H1 (cell line): ENCODE measurements around the gene CNNM2. TPM values are rescaled to one million over a fixed set of nuclear protein-coding genes. Genes with fewer than 3 reads are reported as not detected.

Source experiments
- BCL11A ChIP-seq, 2 experiments: IDR thresholded peaks; one replicate each; pipeline ENCODE4 v1.6.1; 2011; ENCODE audit warnings: low read depth in 2 of 2, low read length in 2 of 2, mild to moderate bottlenecking in 2 of 2
- CREB1 ChIP-seq: IDR thresholded peaks from 2 replicates; pipeline ENCODE4 v1.6.1; 2012; ENCODE audit warnings: inconsistent platforms
- EGR1 ChIP-seq: IDR thresholded peaks from 2 replicates; pipeline ENCODE4 v1.6.1; 2011; ENCODE audit warnings: low read depth, low read length, borderline replicate concordance
- EZH2 ChIP-seq: fragments of 200-600 bp; sonication (generic); IDR thresholded peaks from 2 replicates; pipeline ENCODE4 v1.7.1; 2012; ENCODE audit warnings: low read depth, mild to moderate bottlenecking, moderate library complexity, low read length, inconsistent platforms; ENCODE audit not compliant: severe bottlenecking
- HDAC2 ChIP-seq, 2 experiments: fragments of 300-600 bp in 1 of 2; sonication (generic) in 1 of 2; IDR thresholded peaks; 2 replicates each; pipeline ENCODE4 v1.6.1; 2011 to 2012; ENCODE audit warnings: low read depth in 2 of 2, low read length in 2 of 2, mild to moderate bottlenecking in 2 of 2, moderate library complexity in 2 of 2, borderline replicate concordance in 1 of 2, inconsistent platforms in 1 of 2
- MAFK ChIP-seq: IDR thresholded peaks from 2 replicates; pipeline ENCODE4 v1.6.1; 2012; ENCODE audit warnings: low read depth, mild to moderate bottlenecking, improper control_type of control experiment, low read length
- RXRA ChIP-seq: IDR thresholded peaks from 2 replicates; pipeline ENCODE4 v1.6.1; 2011; ENCODE audit warnings: low read depth, mild to moderate bottlenecking, low read length, moderate library complexity; ENCODE audit not compliant: insufficient read depth
- SRF ChIP-seq: IDR thresholded peaks from 2 replicates; pipeline ENCODE4 v1.6.1; 2011; ENCODE audit warnings: mild to moderate bottlenecking, low read depth, low read length, moderate library complexity
- SUZ12 ChIP-seq: fragments of 200-600 bp; sonication (generic); IDR thresholded peaks from 2 replicates; pipeline ENCODE4 v1.6.1; 2012; ENCODE audit warnings: mild to moderate bottlenecking, inconsistent platforms, low read length, moderate library complexity, mixed read lengths
- polyA plus RNA-seq, 7 experiments: library from polyadenylated mRNA; depleted of rRNA in 3 of 7; stranded (reverse) in 5 of 7; unstranded in 2 of 7; fragments of >200 nt in 5 of 7; fragments of 200-250 nt in 2 of 7; gene quantifications; 1 replicate in 5 of 7; 2 replicates in 1 of 7; 4 replicates in 1 of 7; pipeline versions ENCODE4 v1.2.1 to v1.2.3, GENCODE V29; 2011 to 2013; ENCODE audit warnings: missing spikeins in 2 of 7, mixed read lengths in 2 of 7
- total RNA-seq: library from RNA; stranded (reverse); fragmentation: NEBNext Ultra II Directional; extraction: Animal tissue kit (Norgen Biotek cat#: 25700); gene quantifications from 2 replicates; pipeline ENCODE4 v1.2.1, GENCODE V29; 2021
- TF ChIP-seq, protein P1 (sequence below): fragments of 300-600 bp; sonication (generic); IDR thresholded peaks from 2 replicates; pipeline ENCODE4 v1.7.1; 2012; ENCODE audit warnings: low read length, moderate library complexity, mild to moderate bottlenecking, inconsistent platforms; ENCODE audit not compliant: insufficient replicate concordance

CNNM2 gene
- total and polyA plus RNA-seq, 2 of the 8 experiments (the other 6 are each of a cell fraction or from before 2014, with no cell fraction given), result 7.3 to 23.6 TPM

DNA sequence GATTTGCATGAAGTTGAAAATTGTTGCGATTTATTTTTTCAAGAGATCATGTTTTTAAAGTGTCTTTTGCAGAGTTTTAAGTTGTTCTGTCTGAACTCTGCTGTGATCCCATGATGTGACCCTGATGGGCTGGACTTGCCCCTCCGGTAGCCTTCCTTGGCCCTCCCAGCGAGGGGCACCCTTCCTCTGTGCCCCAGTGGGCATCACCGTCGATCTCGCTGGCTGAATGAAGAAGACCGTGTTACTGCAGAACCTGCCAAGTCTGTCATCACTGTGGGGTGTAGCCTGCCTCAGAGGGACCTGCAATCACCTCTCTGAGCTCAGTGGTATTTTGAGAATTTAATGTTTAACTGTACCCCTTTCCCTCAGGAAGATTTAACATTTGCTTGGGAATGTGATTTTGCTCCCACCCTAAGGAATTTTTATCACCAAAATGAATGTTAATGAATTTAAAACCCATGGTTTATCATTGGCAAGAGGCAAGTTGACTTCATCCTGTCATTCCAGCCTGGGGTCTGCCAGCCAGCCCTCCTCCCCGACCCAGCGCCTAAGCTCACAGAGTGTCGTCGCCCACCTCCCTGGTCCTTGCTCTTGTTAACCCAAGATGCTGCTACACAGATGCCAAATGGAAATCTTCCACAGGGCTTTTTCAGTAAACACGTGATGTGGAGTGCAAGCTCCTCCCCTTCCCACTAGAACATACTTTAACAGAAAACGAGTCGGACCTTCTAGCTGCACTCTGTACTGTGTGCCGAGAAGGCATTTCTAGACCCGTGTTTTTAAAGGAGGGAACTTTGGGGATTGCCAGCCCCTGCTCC is 159.6 kb downstream of the CNNM2 start (continued):
- TF ChIP-seq, protein P1, sequence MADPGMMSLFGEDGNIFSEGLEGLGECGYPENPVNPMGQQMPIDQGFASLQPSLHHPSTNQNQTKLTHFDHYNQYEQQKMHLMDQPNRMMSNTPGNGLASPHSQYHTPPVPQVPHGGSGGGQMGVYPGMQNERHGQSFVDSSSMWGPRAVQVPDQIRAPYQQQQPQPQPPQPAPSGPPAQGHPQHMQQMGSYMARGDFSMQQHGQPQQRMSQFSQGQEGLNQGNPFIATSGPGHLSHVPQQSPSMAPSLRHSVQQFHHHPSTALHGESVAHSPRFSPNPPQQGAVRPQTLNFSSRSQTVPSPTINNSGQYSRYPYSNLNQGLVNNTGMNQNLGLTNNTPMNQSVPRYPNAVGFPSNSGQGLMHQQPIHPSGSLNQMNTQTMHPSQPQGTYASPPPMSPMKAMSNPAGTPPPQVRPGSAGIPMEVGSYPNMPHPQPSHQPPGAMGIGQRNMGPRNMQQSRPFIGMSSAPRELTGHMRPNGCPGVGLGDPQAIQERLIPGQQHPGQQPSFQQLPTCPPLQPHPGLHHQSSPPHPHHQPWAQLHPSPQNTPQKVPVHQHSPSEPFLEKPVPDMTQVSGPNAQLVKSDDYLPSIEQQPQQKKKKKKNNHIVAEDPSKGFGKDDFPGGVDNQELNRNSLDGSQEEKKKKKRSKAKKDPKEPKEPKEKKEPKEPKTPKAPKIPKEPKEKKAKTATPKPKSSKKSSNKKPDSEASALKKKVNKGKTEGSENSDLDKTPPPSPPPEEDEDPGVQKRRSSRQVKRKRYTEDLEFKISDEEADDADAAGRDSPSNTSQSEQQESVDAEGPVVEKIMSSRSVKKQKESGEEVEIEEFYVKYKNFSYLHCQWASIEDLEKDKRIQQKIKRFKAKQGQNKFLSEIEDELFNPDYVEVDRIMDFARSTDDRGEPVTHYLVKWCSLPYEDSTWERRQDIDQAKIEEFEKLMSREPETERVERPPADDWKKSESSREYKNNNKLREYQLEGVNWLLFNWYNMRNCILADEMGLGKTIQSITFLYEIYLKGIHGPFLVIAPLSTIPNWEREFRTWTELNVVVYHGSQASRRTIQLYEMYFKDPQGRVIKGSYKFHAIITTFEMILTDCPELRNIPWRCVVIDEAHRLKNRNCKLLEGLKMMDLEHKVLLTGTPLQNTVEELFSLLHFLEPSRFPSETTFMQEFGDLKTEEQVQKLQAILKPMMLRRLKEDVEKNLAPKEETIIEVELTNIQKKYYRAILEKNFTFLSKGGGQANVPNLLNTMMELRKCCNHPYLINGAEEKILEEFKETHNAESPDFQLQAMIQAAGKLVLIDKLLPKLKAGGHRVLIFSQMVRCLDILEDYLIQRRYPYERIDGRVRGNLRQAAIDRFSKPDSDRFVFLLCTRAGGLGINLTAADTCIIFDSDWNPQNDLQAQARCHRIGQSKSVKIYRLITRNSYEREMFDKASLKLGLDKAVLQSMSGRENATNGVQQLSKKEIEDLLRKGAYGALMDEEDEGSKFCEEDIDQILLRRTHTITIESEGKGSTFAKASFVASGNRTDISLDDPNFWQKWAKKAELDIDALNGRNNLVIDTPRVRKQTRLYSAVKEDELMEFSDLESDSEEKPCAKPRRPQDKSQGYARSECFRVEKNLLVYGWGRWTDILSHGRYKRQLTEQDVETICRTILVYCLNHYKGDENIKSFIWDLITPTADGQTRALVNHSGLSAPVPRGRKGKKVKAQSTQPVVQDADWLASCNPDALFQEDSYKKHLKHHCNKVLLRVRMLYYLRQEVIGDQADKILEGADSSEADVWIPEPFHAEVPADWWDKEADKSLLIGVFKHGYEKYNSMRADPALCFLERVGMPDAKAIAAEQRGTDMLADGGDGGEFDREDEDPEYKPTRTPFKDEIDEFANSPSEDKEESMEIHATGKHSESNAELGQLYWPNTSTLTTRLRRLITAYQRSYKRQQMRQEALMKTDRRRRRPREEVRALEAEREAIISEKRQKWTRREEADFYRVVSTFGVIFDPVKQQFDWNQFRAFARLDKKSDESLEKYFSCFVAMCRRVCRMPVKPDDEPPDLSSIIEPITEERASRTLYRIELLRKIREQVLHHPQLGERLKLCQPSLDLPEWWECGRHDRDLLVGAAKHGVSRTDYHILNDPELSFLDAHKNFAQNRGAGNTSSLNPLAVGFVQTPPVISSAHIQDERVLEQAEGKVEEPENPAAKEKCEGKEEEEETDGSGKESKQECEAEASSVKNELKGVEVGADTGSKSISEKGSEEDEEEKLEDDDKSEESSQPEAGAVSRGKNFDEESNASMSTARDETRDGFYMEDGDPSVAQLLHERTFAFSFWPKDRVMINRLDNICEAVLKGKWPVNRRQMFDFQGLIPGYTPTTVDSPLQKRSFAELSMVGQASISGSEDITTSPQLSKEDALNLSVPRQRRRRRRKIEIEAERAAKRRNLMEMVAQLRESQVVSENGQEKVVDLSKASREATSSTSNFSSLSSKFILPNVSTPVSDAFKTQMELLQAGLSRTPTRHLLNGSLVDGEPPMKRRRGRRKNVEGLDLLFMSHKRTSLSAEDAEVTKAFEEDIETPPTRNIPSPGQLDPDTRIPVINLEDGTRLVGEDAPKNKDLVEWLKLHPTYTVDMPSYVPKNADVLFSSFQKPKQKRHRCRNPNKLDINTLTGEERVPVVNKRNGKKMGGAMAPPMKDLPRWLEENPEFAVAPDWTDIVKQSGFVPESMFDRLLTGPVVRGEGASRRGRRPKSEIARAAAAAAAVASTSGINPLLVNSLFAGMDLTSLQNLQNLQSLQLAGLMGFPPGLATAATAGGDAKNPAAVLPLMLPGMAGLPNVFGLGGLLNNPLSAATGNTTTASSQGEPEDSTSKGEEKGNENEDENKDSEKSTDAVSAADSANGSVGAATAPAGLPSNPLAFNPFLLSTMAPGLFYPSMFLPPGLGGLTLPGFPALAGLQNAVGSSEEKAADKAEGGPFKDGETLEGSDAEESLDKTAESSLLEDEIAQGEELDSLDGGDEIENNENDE, result no peak
- TF ChIP-seq SUZ12 (no peak), BCL11A (IDR thresholded peaks at IDR 0.05; ENCODE audit: low read depth in 2 of 2, low read length in 2 of 2) (no peak), EZH2 (no peak), SRF (no peak), EGR1 (no peak), RXRA (no peak), HDAC2 (IDR thresholded peaks at IDR 0.05; ENCODE audit: borderline replicate concordance in 1 of 2, low read depth in 2 of 2, low read length in 2 of 2) (no peak), CREB1 (no peak), MAFK (no peak)
